Measurements from ENCODE around the gene PARP14.
"Not testable (repeated sequence)": the region's sequence is repeated elsewhere in the genome, so short reads cannot be mapped to it uniquely, and the experiment has no call there.

Gene PARP14

GRCh38 chr3:122676759-122677158, 3.9 kb upstream of the PARP14 start:
- no peak for DNase-seq (ENCODE audit: low read depth in 2 of 3, low spot score in 1 of 3)

- DNase-seq (ENCODE audit: low read depth in 2 of 3, low spot score in 1 of 3) = no peak
Measured at GRCh38 chr3:122677216-122677615, 3.4 kb upstream of the PARP14 start.

GRCh38 chr3:122678506-122678905, 2.1 kb upstream of the PARP14 start:
- DNase-seq (ENCODE audit: low read depth in 2 of 3, low spot score in 1 of 3) = no peak

DNA sequence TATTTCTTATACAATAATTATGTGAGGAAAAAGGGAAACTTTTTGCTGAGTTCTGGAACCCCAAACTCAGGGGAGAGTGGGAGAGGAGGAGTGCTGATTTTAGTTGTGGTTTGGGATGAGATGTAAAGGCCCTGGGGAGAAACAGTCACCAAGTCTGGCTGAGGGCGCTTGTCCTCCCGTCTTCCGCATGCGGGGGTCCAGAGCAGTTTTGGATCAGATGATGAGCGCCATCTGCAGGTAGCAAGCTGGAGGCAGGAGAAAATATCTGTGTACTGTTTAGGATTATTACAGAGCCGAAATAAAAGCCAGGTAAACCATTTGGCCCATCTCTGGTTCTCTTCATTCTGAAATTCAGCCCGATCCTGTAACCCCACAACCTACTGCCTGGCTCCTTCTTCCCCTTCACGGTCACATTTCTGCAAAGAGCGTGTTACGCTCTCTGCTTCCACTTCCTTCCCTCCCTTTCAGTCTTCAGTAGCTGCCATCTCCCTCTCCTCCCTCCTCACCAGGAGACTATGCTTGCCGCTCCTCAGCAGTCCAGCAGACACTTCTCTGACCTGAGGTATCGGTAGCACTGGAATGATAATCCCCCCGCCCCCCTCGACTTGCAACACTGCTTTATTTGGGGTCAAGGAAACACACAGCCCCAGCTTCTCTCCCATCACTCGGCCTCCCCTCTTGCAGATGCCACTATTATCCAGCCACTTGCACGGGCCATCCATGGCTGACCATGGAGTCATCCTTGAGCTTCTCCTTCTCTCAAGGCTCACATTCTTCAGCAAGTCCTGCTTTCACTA, 1.4 kb upstream of the PARP14 start:
- DNase-seq (ENCODE audit: low read depth in 2 of 3, low spot score in 1 of 3) = peak; percentile 67 to 80 (median 77)

DNA sequence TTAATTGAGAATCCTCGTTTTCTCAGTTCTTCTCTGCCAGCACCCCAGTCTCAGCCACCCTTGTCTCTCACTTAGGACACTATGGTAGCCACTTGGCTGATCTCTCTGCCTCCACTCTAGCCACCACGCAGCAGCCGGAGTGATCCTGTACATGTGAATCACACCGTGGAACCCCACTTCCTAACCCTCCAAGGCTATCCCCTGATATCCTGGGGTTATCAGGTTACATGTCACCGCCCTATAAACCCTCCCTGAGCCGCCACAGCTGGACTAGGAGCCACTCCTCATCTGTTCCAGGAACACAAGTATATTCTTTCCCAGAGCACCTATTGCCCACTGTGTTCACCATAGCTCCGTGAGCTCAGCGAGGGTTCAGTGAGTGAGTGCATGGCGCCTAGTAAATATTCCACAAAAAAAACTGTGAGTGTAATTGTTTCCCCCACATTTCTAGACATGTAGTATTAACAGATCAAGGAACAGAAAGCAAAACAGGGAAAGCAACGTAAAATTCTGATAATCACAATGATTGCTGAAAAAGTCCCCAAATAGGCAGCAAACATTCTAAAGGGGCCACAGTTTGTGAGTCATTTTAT, 661 bp upstream of the PARP14 start:
- DNase-seq (ENCODE audit: low read depth in 2 of 3, low spot score in 1 of 3) = no peak

DNA sequence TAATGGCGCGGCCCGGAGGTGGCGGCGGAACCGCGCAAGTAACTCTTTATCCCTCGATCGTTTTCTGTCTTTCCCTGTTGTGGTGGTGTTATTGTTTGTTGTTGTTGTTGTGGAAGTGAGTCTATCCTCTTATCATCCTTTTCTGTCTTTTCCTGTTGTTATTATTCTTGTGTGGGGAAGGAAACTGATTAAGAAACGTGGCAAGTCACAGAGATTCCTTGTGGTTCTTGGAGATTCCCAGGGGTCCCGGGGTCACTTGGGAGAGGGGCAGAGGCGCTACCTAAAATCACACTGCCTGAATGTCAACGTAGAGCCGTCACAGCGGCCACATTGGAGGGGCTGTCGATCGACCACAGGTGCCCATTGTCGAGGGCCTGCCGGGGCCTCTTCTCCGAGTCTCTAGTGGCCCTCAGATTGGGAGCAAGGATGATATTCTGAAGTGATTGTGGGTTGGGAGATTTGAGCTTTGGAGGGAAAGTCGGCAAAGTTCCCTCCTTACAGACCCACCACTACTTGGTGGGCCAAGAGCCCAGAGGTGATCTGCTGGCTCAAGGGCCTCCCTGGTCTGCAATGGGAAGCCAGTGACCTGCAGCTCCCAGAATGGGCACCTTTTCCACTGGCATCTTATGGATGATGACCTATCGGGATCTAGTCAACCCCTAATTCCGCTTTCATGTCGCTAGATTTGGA, 790 bp downstream of the PARP14 start:
- DNase-seq (ENCODE audit: low read depth in 2 of 3, low spot score in 1 of 3) = no peak

- no peak for DNase-seq (ENCODE audit: low read depth in 2 of 3, low spot score in 1 of 3)
Measured at GRCh38 chr3:122681974-122682409, 1.4 kb downstream of the PARP14 start.

GRCh38 chr3:122682778-122683411, 2.3 kb downstream of the PARP14 start:
- not testable (repeated sequence) for DNase-seq (ENCODE audit: low read depth in 2 of 3, low spot score in 1 of 3)

- DNase-seq (ENCODE audit: low read depth in 2 of 3, low spot score in 1 of 3) = no peak
Measured at GRCh38 chr3:122687298-122687697, 6.7 kb downstream of the PARP14 start.

DNA sequence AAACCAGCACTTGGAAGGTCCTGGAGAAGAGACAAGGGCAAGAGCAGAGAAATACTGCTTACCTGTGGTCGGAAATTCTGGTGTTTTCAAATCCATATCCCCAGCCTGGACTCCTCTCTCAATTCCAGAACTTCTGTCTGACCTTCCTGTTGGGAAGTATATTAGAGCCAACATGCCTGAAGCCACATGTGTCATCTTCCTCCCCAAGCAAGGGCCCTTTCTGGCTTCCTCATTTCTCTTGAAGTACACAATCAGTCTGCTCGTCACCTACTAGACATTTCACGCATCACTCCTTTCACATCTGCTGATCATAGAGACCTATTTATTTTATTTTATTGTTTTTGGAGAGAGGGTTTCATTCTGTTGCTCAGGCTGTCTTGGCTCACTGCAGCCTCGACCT, 8.4 kb downstream of the PARP14 start:
- no peak for DNase-seq (ENCODE audit: low read depth in 2 of 3, low spot score in 1 of 3)

DNA sequence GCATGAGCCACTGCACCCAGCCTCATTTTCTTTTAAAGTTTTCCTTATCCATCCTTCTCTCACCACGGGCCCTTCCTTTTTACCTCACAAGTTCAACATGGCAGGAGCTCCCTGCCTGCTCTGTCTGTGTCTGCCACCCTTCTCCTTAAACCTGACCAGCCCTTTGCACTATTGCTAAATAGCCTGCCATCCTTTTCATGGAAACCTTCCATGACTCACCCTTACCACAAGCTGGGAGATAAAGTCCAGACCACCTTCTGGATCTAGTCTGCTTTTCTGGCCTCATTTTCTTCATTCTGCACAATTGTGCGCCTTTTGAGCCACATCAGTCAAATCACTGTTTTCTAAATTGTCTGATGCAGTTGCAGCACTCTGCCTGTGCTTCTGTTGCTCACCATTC, 8.9 kb downstream of the PARP14 start:
- DNase-seq (ENCODE audit: low read depth in 2 of 3, low spot score in 1 of 3) = no peak

DNA sequence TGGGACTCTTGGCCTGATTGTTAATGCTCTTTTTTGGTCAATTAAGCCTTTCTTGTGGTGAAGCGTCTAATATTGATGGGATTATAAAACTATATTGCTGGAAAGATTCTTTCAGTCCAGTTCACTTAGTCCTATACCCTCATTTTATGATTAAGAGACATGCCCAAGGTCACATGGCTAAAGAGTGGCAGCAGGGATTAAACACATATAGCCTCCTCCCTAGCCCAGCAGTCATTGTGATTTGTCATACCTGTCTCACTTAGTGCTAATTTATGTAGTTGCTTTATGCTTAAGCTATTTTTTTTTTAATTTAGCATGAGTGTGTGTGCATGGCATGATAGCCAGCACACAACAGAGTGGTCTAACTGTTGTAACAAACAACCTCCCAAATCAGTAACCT, 9.5 kb downstream of the PARP14 start:
- DNase-seq (ENCODE audit: low read depth in 2 of 3, low spot score in 1 of 3) = no peak

DNA sequence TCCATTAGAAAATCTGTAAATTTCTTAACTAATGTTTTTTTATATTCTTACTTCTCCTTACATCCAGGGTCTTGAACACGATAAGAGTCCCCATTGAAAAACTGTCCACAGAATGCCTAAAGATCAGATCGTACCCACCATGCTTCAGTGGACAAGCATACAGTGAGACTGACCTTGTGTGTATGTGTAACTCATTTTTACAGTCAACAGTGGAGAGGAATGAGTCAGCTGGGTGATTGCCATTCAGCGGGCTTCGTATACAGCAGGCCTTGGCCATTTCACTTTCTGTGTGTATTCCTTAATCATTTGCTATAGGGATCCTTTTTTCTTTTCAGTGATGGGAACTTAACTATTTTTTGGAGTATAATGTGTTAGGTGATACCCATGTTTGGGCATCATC, 10.6 kb downstream of the PARP14 start:
- DNase-seq (ENCODE audit: low read depth in 2 of 3, low spot score in 1 of 3) = no peak

GRCh38 chr3:122692674-122693073, 12.0 kb downstream of the PARP14 start:
- no peak for DNase-seq (ENCODE audit: low read depth in 2 of 3, low spot score in 1 of 3)

GRCh38 chr3:122694966-122695365, 14.3 kb downstream of the PARP14 start:
- no peak for DNase-seq (ENCODE audit: low read depth in 2 of 3, low spot score in 1 of 3)

- DNase-seq (ENCODE audit: low read depth in 2 of 3, low spot score in 1 of 3) = no peak
Measured at GRCh38 chr3:122695927-122696561, 15.4 kb downstream of the PARP14 start.

GRCh38 chr3:122697952-122698620, 17.4 kb downstream of the PARP14 start:
- DNase-seq (ENCODE audit: low read depth in 2 of 3, low spot score in 1 of 3) = no peak

DNA sequence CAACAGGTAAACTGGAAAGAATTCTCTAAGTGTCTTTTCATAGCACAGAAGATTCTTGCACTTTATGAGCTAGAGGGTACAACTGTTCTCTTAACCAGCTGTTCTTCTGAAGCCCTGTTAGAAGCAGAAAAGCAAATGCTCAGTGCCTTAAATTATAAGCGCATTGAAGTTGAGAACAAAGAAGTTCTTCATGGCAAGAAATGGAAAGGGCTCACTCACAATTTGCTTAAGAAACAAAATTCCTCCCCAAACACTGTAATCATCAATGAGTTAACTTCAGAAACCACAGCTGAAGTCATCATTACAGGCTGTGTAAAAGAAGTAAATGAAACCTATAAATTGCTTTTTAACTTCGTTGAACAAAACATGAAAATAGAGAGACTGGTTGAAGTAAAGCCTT, 19.6 kb downstream of the PARP14 start:
- no peak for DNase-seq (ENCODE audit: low read depth in 2 of 3, low spot score in 1 of 3)

GRCh38 chr3:122705379-122705778, 24.7 kb downstream of the PARP14 start:
- DNase-seq (ENCODE audit: low read depth in 2 of 3, low spot score in 1 of 3) = no peak

- not testable (repeated sequence) for DNase-seq (ENCODE audit: low read depth in 2 of 3, low spot score in 1 of 3)
Measured at GRCh38 chr3:122710616-122711251, 30.1 kb downstream of the PARP14 start.

Measured in stimulated activated CD4-positive, alpha-beta T cell treated with anti-CD3 and anti-CD28 coated beads, Interleukin-12 subunit alpha, Interleukin-12 subunit beta, amount 100 ng/mL, for 48 hours (primary cell).